Glutamatergic neuron (in vitro differentiated cells): ENCODE data around the gene FRAT1. TPM values are rescaled to one million over a fixed set of nuclear protein-coding genes. Genes with fewer than 3 reads are reported as not detected.

Source experiments
- DNase-seq: peaks from one replicate; pipeline ENCODE4 v3.0.0; 2022
- H3K27ac Mint-ChIP-seq: one replicate; pipeline ENCODE4 v1.8.0; 2020; ENCODE audit warnings: mild to moderate bottlenecking, mixed read lengths, inconsistent platforms; ENCODE audit not compliant: unreplicated experiment
- H3K27me3 Mint-ChIP-seq: one replicate; pipeline ENCODE4 v1.8.0; 2020; ENCODE audit warnings: mild to moderate bottlenecking, moderate library complexity, mixed read lengths, inconsistent platforms; ENCODE audit not compliant: unreplicated experiment
- H3K36me3 Mint-ChIP-seq: one replicate; pipeline ENCODE4 v1.8.0; 2020; ENCODE audit warnings: mild to moderate bottlenecking, mixed read lengths, inconsistent platforms; ENCODE audit not compliant: unreplicated experiment
- H3K4me1 Mint-ChIP-seq: one replicate; pipeline ENCODE4 v1.8.0; 2020; ENCODE audit warnings: mild to moderate bottlenecking, low read depth, mixed read lengths, inconsistent platforms; ENCODE audit not compliant: unreplicated experiment
- H3K4me3 Mint-ChIP-seq: one replicate; pipeline ENCODE4 v1.8.0; 2020; ENCODE audit warnings: mild to moderate bottlenecking, mixed read lengths, inconsistent platforms; ENCODE audit not compliant: unreplicated experiment
- H3K9me3 Mint-ChIP-seq: one replicate; pipeline ENCODE4 v1.8.0; 2020; ENCODE audit warnings: mild to moderate bottlenecking, moderate library complexity, mixed read lengths, inconsistent platforms; ENCODE audit not compliant: unreplicated experiment
- total RNA-seq: library from RNA; stranded (reverse); fragmentation: NEBNext Ultra II Directional; extraction: Animal tissue kit (Norgen Biotek cat#: 25700); gene quantifications from one replicate; pipeline ENCODE4 v1.2.1, GENCODE V29; 2021; ENCODE audit not compliant: unreplicated experiment
- TF ChIP-seq, protein P1 (sequence below): fragments of 200-600 bp; sonication (generic); IDR thresholded peaks from one replicate; pipeline ENCODE4 v1.5.0; 2021; ENCODE audit not compliant: partially characterized antibody, unreplicated experiment

Gene FRAT1
- total RNA-seq, 1 donor from 2014 or later, result 10.0 TPM

DNA sequence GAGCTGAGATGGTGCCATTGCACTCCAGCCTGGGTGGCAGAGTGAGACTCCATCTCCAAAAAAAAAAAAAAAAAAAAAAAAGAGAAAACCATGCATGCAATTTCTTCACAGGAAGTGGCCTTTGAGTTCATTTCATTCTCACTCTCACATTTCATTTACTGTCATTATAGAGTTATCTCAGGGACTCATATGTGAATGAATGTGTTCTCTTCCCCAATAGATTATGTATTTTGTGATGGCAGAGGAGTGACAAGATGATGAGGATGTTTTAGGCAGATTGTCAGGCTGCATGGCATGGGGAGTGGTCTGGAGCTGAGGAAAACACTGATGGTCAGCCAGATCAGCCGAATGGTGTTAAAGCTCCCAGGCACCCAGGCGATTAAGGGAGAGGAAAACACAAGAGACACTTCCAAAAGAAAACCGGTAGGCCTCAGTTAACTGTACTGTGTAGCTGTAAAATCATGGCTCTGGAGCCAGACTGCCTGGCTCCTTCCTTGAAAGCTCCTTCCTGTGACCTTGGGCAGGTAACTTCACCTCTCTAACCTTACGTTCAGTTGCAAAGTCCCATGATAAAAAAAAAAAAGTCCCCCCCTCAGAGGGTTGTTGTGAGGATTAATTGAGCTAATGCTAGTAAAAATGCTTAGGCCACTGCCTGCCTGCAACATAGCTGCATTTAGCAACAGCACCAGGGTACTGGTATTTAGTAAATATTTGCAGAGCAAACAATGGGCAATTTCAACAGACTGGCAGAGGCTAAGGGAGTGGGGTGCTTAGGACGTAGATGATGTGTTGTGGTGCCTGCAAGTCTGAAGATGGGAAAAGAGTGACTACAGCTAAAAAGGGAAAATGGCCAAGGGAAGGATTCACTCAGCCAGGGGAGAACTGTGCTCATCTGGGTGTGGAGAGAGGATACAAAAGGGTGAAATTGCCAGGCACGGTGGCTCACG, 8.6 kb downstream of the FRAT1 start:
- peaks cover 6% of the 10 kb centered on the region for H3K9me3 Mint-ChIP-seq
- H3K27ac Mint-ChIP-seq, result no peak overlapping the region

DNA sequence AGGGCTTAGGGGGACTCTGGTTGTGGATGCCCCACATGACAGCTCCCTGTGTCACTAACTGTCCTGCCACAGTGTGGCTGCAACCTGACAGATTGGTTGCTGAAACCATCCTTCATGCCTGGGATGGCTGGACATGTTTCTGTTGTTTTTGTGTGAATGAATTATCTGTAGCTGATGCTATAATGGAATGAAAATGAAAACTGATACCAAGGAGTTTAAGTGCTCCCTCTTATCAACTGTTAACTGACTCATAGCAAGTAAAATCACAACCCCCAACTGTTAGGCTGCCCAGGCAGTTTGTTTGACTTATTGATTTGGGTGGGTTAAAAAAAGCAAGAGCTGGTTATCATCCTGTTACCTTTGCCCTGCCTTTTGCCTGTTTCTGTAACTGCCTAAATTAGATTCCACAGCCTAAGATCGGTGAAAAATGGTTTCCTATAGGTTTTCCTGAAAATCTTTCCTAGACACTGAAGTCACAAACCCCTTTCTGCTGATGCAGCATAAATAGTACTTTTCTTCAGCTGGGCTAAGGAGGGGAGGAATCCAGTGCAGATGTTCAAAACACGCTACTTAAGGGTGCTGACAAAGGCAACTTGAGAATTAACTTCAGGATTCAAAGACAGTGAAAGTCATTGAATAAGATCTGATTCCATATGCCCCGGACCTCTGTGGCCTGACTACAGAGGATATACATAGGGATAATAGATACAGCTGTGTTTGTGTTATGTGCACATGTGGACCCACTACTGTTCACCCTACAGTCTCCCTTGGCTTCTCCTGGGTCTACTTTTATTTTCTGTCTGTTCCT, 9.8 kb downstream of the FRAT1 start:
- TF ChIP-seq, protein P1, sequence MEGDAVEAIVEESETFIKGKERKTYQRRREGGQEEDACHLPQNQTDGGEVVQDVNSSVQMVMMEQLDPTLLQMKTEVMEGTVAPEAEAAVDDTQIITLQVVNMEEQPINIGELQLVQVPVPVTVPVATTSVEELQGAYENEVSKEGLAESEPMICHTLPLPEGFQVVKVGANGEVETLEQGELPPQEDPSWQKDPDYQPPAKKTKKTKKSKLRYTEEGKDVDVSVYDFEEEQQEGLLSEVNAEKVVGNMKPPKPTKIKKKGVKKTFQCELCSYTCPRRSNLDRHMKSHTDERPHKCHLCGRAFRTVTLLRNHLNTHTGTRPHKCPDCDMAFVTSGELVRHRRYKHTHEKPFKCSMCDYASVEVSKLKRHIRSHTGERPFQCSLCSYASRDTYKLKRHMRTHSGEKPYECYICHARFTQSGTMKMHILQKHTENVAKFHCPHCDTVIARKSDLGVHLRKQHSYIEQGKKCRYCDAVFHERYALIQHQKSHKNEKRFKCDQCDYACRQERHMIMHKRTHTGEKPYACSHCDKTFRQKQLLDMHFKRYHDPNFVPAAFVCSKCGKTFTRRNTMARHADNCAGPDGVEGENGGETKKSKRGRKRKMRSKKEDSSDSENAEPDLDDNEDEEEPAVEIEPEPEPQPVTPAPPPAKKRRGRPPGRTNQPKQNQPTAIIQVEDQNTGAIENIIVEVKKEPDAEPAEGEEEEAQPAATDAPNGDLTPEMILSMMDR, result no peak
- Mint-ChIP-seq H3K27me3 (peaks cover 4% of the 10 kb centered on the region), H3K27ac (no peak overlapping the region), H3K4me1 (peaks cover 30% of the 10 kb centered on the region), H3K4me3 (no peak overlapping the region), H3K9me3 (peaks cover 7% of the 10 kb centered on the region), H3K36me3 (peaks cover 4% of the 10 kb centered on the region)
- DNase-seq, result no peak

More for the DNA sequence above, 8.6 kb downstream of the FRAT1 start:
- Mint-ChIP-seq H3K4me3 (no peak overlapping the region), H3K36me3 (peaks cover 4% of the 10 kb centered on the region), H3K27me3 (peaks cover 2% of the 10 kb centered on the region), H3K4me1 (peaks cover 31% of the 10 kb centered on the region)
- TF ChIP-seq, protein P1, result no peak
- no peak for DNase-seq

DNA sequence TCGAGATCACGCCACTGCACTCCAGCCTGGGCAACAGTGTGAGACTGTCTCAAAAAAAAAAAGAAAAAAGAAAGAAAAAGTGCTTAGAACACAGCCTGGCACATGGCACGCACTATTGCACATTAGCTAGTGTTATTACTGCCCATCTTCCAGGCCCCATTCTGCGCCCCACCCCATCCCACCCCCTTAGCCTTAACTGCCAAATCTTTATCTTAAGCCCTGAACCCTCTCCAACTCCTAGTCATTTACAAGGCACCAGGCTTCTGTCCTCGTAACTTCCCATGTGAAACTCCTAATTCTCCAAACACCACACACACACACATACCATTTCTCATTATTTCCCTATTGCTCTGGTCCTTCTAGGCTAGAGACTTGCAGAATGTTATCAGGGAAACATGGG, 10.7 kb downstream of the FRAT1 start:
- peaks cover 4% of the 10 kb centered on the region for H3K27me3 Mint-ChIP-seq
- peak overlapping the region; percentile 69 for H3K27ac Mint-ChIP-seq
- TF ChIP-seq, protein P1, result no peak
- DNase-seq, result no peak
- peaks cover 4% of the 10 kb centered on the region for H3K36me3 Mint-ChIP-seq
- H3K4me3 Mint-ChIP-seq, result no peak overlapping the region
- H3K4me1 Mint-ChIP-seq, result peaks cover 30% of the 10 kb centered on the region
- H3K9me3 Mint-ChIP-seq, result peaks cover 7% of the 10 kb centered on the region

DNA sequence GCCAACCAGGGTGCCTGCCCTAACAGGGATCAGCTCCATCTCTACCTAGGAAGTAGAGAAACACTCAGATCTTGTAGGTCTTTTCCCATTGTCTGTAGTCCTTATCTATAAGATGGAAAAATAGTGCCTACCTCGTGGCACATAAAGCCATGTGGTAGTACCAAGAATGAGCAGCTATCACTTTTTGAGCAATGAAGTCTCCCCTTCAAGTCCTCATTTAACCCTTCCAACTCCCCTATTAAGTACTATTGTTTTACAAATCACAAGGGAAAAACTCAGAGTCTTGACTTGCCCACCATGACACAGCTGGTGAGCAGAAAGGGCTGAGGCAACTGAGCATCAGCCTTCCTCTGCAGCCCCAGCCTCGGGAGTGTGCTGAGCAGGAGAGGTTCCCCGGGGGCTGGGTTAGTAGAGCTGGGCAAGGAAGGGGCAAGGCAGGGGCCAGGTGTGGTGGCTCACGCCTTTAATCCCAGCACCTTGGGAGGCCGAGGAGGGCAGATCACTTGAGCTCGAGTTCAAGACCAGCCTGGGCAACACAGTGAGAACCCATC, 12.2 kb downstream of the FRAT1 start:
- peaks cover 26% of the 10 kb centered on the region for H3K4me1 Mint-ChIP-seq
- peaks cover 10% of the 10 kb centered on the region for H3K9me3 Mint-ChIP-seq
- H3K27me3 Mint-ChIP-seq, result peaks cover 4% of the 10 kb centered on the region
- H3K4me3 Mint-ChIP-seq, result peak overlapping the region; percentile 64
- no peak for DNase-seq
- TF ChIP-seq, protein P1, result no peak
- H3K27ac Mint-ChIP-seq, result no peak overlapping the region
- H3K36me3 Mint-ChIP-seq, result peaks cover 4% of the 10 kb centered on the region
